Lung microvascular endothelial cell (primary cell): ENCODE data around the gene NFATC4. TPM values are rescaled to one million over a fixed set of nuclear protein-coding genes. Genes with fewer than 3 reads are reported as not detected.
A peak's percentile ranks its signal among the peaks of the same experiment; 100 is the strongest.
"Not testable (repeated sequence)": the region's sequence is repeated elsewhere in the genome, so short reads cannot be mapped to it uniquely, and the experiment has no call there.

Experiments
- DNase-seq, 2 donors: peaks; one replicate each; pipeline versions ENCODE4 v3.0.0 to v3.0.0-alpha.2; 2010; ENCODE audit warnings: low read depth in 2 of 2
- total RNA-seq: library from RNA; depleted of rRNA; stranded (reverse); fragments of >200 nt; gene quantifications from 2 replicates; pipeline ENCODE4 v1.2.1, GENCODE V29; 2014

NFATC4 gene
- total RNA-seq, 1 donor from 2014 or later = 0.60 TPM

- peak; percentile 64 to 78 for DNase-seq
Measured at GRCh38 chr14:24366721-24367513, 1.1 kb upstream of the NFATC4 start.

GRCh38 chr14:24368212-24368561, 203 bp downstream of the NFATC4 start:
- no peak for DNase-seq

- DNase-seq = peak; percentile 16 to 21
Measured at GRCh38 chr14:24368562-24369252, 723 bp downstream of the NFATC4 start.

GRCh38 chr14:24369463-24369862, 1.5 kb downstream of the NFATC4 start:
- DNase-seq = no peak

- DNase-seq = no peak
Measured at GRCh38 chr14:24369907-24370687, 2.1 kb downstream of the NFATC4 start.

GRCh38 chr14:24370748-24371147, 2.8 kb downstream of the NFATC4 start:
- DNase-seq = no peak

GRCh38 chr14:24371605-24372004, 3.6 kb downstream of the NFATC4 start:
- DNase-seq = not testable (repeated sequence)

- peak in 1 of 2 donors; percentile 26 for DNase-seq
Measured at GRCh38 chr14:24372701-24373416, 4.9 kb downstream of the NFATC4 start.

GRCh38 chr14:24376448-24377070, 8.6 kb downstream of the NFATC4 start:
- DNase-seq = no peak

GRCh38 chr14:24377126-24377525, 9.1 kb downstream of the NFATC4 start:
- DNase-seq = no peak

GRCh38 chr14:24377657-24378056, 9.7 kb downstream of the NFATC4 start:
- no peak for DNase-seq

- no peak for DNase-seq
Measured at GRCh38 chr14:24378327-24378726, 10.3 kb downstream of the NFATC4 start.

GRCh38 chr14:24378981-24379906, 11.3 kb downstream of the NFATC4 start:
- DNase-seq = no peak

- no peak for DNase-seq
Measured at GRCh38 chr14:24379907-24380730, 12.1 kb downstream of the NFATC4 start.

- no peak for DNase-seq
Measured at GRCh38 chr14:24381363-24382063, 13.5 kb downstream of the NFATC4 start.

GRCh38 chr14:24382064-24382371, 14.0 kb downstream of the NFATC4 start:
- DNase-seq = no peak

- no peak for DNase-seq
Measured at GRCh38 chr14:24384169-24384568, 16.2 kb downstream of the NFATC4 start.

GRCh38 chr14:24385524-24385923, 17.5 kb downstream of the NFATC4 start:
- DNase-seq = no peak

- no peak for DNase-seq
Measured at GRCh38 chr14:24387009-24387345, 19.0 kb downstream of the NFATC4 start.
